NCI-H146 treated with DMSO at 0.1 percent for 48 hours (cell line): ENCODE results near the gene MEG3.
"Not testable (repeated sequence)": the region's sequence is repeated elsewhere in the genome, so short reads cannot be mapped to it uniquely, and the experiment has no call there.

Experiments
- DNase-seq: peaks from one replicate; lab custom pipeline; 2025; ENCODE audit not compliant: unreplicated experiment; lab: John Stamatoyannopoulos, UW

Gene MEG3

GRCh38 chr14:100815478-100816285 lies 10.2 kb upstream of the MEG3 start:
- DNase-seq = no peak

- DNase-seq = no peak
These were observed 9.5 kb upstream of the MEG3 start for GRCh38 chr14:100816286-100816949.

- no peak for DNase-seq
These were observed 8.7 kb upstream of the MEG3 start for GRCh38 chr14:100816950-100817901.

GRCh38 chr14:100818221-100818699 lies 7.7 kb upstream of the MEG3 start:
- DNase-seq = no peak

GRCh38 chr14:100818923-100819322 lies 7.0 kb upstream of the MEG3 start:
- DNase-seq = not testable (repeated sequence)

GRCh38 chr14:100819453-100819828 lies 6.5 kb upstream of the MEG3 start:
- DNase-seq = no peak

- DNase-seq = no peak
These were observed 6.0 kb upstream of the MEG3 start for GRCh38 chr14:100819829-100820475.

GRCh38 chr14:100820957-100821356 lies 5.0 kb upstream of the MEG3 start:
- DNase-seq = no peak

GRCh38 chr14:100822013-100822412 lies 3.9 kb upstream of the MEG3 start:
- no peak for DNase-seq

- DNase-seq = no peak
These were observed 3.2 kb upstream of the MEG3 start for GRCh38 chr14:100822532-100823296.

- no peak for DNase-seq
These were observed 2.4 kb upstream of the MEG3 start for GRCh38 chr14:100823413-100824080.

GRCh38 chr14:100824091-100824551 lies 1.8 kb upstream of the MEG3 start:
- no peak for DNase-seq

- DNase-seq = no peak
These were observed 811 bp upstream of the MEG3 start for GRCh38 chr14:100824901-100825712.

- DNase-seq = no peak
These were observed 628 bp downstream of the MEG3 start for GRCh38 chr14:100826391-100827100.

- DNase-seq = no peak
These were observed 1.4 kb downstream of the MEG3 start for GRCh38 chr14:100827101-100828021.

- no peak for DNase-seq
These were observed 2.3 kb downstream of the MEG3 start for GRCh38 chr14:100828031-100828769.
